DOHH2 (cell line): ENCODE results near the gene PTRHD1.
"Not testable (repeated sequence)": the region's sequence is repeated elsewhere in the genome, so short reads cannot be mapped to it uniquely, and the experiment has no call there.

Source experiments
- EZH2phosphoT487 ChIP-seq: fragments of 200-600 bp; sonication (generic); IDR thresholded peaks from 2 replicates; pipeline ENCODE4 v1.6.1; 2017; ENCODE audit warnings: borderline replicate concordance, mild to moderate bottlenecking, antibody characterized with exemption, low read length, moderate library complexity, mixed read lengths
- TF ChIP-seq, protein P1 (sequence below): fragments of 200-600 bp; sonication (generic); IDR thresholded peaks from one replicate; pipeline ENCODE4 v1.5.1; 2014; ENCODE audit warnings: antibody characterized with exemption, mild to moderate bottlenecking, low read depth, low read length; ENCODE audit not compliant: poor library complexity, severe bottlenecking

DNA sequence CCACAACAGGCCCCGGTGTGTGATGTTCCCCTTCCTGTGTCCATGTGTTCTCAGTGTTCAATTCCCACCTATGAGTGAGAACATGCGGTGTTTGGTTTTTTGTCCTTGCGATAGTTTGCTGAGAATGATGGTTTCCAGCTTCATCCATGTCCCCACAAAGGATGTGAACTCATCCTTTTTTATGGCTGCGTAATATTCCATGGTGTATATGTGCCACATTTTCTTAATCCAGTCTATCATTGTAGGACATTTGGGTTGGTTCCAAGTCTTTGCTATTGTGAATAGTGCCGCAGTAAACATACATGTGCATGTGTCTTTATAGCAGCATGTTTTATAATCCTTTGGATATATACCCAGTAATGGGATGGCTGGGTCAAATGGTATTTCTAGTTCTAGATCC is 7.3 kb upstream of the PTRHD1 start:
- TF ChIP-seq, protein P1, sequence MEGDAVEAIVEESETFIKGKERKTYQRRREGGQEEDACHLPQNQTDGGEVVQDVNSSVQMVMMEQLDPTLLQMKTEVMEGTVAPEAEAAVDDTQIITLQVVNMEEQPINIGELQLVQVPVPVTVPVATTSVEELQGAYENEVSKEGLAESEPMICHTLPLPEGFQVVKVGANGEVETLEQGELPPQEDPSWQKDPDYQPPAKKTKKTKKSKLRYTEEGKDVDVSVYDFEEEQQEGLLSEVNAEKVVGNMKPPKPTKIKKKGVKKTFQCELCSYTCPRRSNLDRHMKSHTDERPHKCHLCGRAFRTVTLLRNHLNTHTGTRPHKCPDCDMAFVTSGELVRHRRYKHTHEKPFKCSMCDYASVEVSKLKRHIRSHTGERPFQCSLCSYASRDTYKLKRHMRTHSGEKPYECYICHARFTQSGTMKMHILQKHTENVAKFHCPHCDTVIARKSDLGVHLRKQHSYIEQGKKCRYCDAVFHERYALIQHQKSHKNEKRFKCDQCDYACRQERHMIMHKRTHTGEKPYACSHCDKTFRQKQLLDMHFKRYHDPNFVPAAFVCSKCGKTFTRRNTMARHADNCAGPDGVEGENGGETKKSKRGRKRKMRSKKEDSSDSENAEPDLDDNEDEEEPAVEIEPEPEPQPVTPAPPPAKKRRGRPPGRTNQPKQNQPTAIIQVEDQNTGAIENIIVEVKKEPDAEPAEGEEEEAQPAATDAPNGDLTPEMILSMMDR = not testable (repeated sequence)
- TF ChIP-seq EZH2phosphoT487 = not testable (repeated sequence)
